ENCODE measurements around the gene HBG1.

HBG1 gene

GRCh38 chr11:5286351-5286750 lies 36.7 kb upstream of the HBG1 start:
- Histone ChIP-seq H3K36me3 (no peaks in the 10 kb centered on the region), H3K4me3 (ENCODE audit: low read depth in 1 of 2, low read length in 1 of 2) (no peak overlapping the region), H3K27ac (no peak overlapping the region), H3K9me3 (no peaks in the 10 kb centered on the region), H3K4me1 (ENCODE audit: control insufficient read depth in 1 of 2, insufficient read depth in 1 of 2, low read depth in 1 of 2, low read length in 1 of 2) (no peaks in the 10 kb centered on the region), H3K27me3 (no peaks in the 10 kb centered on the region)
- TF ChIP-seq CTCF (IDR thresholded peaks at IDR 0.05) = no peak

- H3K4me1 ChIP-seq (ENCODE audit: control insufficient read depth in 1 of 2, insufficient read depth in 1 of 2, low read depth in 1 of 2, low read length in 1 of 2) = no peaks in the 10 kb centered on the region
- H3K36me3 ChIP-seq = no peaks in the 10 kb centered on the region
- H3K4me3 ChIP-seq (ENCODE audit: low read depth in 1 of 2, low read length in 1 of 2) = no peak overlapping the region
- H3K27me3 ChIP-seq = no peaks in the 10 kb centered on the region
- no peaks in the 10 kb centered on the region for H3K9me3 ChIP-seq
- H3K27ac ChIP-seq = no peak overlapping the region
- TF ChIP-seq CTCF (IDR thresholded peaks at IDR 0.05) = no peak
These were observed 36.2 kb upstream of the HBG1 start for GRCh38 chr11:5285703-5286340.

- no peaks in the 10 kb centered on the region for H3K36me3 ChIP-seq
- TF ChIP-seq CTCF (IDR thresholded peaks at IDR 0.05) = no peak
- H3K27me3 ChIP-seq = no peaks in the 10 kb centered on the region
- no peaks in the 10 kb centered on the region for H3K9me3 ChIP-seq
- H3K27ac ChIP-seq = no peak overlapping the region
- no peak overlapping the region for H3K4me3 ChIP-seq (ENCODE audit: low read depth in 1 of 2, low read length in 1 of 2)
- no peaks in the 10 kb centered on the region for H3K4me1 ChIP-seq (ENCODE audit: control insufficient read depth in 1 of 2, insufficient read depth in 1 of 2, low read depth in 1 of 2, low read length in 1 of 2)
These were observed 35.0 kb upstream of the HBG1 start for GRCh38 chr11:5284637-5285036.

GRCh38 chr11:5283882-5284281 lies 34.2 kb upstream of the HBG1 start:
- H3K27me3 ChIP-seq = no peaks in the 10 kb centered on the region
- H3K27ac ChIP-seq = no peak overlapping the region
- no peak for TF ChIP-seq CTCF (IDR thresholded peaks at IDR 0.05)
- H3K9me3 ChIP-seq = no peaks in the 10 kb centered on the region
- no peaks in the 10 kb centered on the region for H3K4me1 ChIP-seq (ENCODE audit: control insufficient read depth in 1 of 2, insufficient read depth in 1 of 2, low read depth in 1 of 2, low read length in 1 of 2)
- no peaks in the 10 kb centered on the region for H3K36me3 ChIP-seq
- H3K4me3 ChIP-seq (ENCODE audit: low read depth in 1 of 2, low read length in 1 of 2) = no peak overlapping the region

GRCh38 chr11:5283086-5283485 lies 33.4 kb upstream of the HBG1 start:
- H3K4me1 ChIP-seq (ENCODE audit: control insufficient read depth in 1 of 2, insufficient read depth in 1 of 2, low read depth in 1 of 2, low read length in 1 of 2) = no peaks in the 10 kb centered on the region
- H3K9me3 ChIP-seq = no peaks in the 10 kb centered on the region
- no peak overlapping the region for H3K27ac ChIP-seq
- TF ChIP-seq CTCF (IDR thresholded peaks at IDR 0.05) = no peak
- no peaks in the 10 kb centered on the region for H3K27me3 ChIP-seq
- no peaks in the 10 kb centered on the region for H3K36me3 ChIP-seq
- H3K4me3 ChIP-seq (ENCODE audit: low read depth in 1 of 2, low read length in 1 of 2) = no peak overlapping the region

GRCh38 chr11:5282628-5283027 lies 33.0 kb upstream of the HBG1 start:
- no peak for TF ChIP-seq CTCF (IDR thresholded peaks at IDR 0.05)
- Histone ChIP-seq H3K4me3 (ENCODE audit: low read depth in 1 of 2, low read length in 1 of 2) (no peak overlapping the region), H3K4me1 (ENCODE audit: control insufficient read depth in 1 of 2, insufficient read depth in 1 of 2, low read depth in 1 of 2, low read length in 1 of 2) (no peaks in the 10 kb centered on the region), H3K36me3 (no peaks in the 10 kb centered on the region), H3K9me3 (no peaks in the 10 kb centered on the region), H3K27ac (no peak overlapping the region), H3K27me3 (no peaks in the 10 kb centered on the region)

All from neutrophil (primary cell).